Duodenal mucosa (tissue), 2 donors: Measurements from ENCODE around the gene ICA1.

Source experiments
- H3K27ac ChIP-seq: one replicate; pipeline ENCODE4 v1.7.0; 2013; ENCODE audit warnings: low read depth, low read length
- H3K27me3 ChIP-seq, 2 donors: one replicate each; pipeline ENCODE4 v1.7.0; 2013; ENCODE audit warnings: low read length in 2 of 2, control low read depth in 1 of 2; ENCODE audit not compliant: insufficient read depth in 2 of 2, control insufficient read depth in 1 of 2
- H3K36me3 ChIP-seq, 2 donors: one replicate each; pipeline ENCODE4 v1.7.0; 2013; ENCODE audit warnings: low read length in 2 of 2, control low read depth in 1 of 2; ENCODE audit not compliant: insufficient read depth in 2 of 2, control insufficient read depth in 1 of 2
- H3K4me1 ChIP-seq, 2 donors: one replicate each; pipeline ENCODE4 v1.7.0; 2013; ENCODE audit warnings: low read length in 2 of 2, control low read depth in 1 of 2; ENCODE audit not compliant: insufficient read depth in 2 of 2, control insufficient read depth in 1 of 2
- H3K4me3 ChIP-seq, 2 donors: one replicate each; pipeline ENCODE4 v1.7.0; 2013; ENCODE audit warnings: low read length in 2 of 2, low read depth in 1 of 2
- H3K9ac ChIP-seq, 2 donors: one replicate each; pipeline ENCODE4 v1.7.0; 2013; ENCODE audit warnings: low read length in 2 of 2, low read depth in 1 of 2
- H3K9me3 ChIP-seq, 2 donors: one replicate each; pipeline ENCODE4 v1.7.0; 2013; ENCODE audit warnings: low read length in 2 of 2, control low read depth in 1 of 2; ENCODE audit not compliant: control insufficient read depth in 1 of 2

ICA1 gene

DNA sequence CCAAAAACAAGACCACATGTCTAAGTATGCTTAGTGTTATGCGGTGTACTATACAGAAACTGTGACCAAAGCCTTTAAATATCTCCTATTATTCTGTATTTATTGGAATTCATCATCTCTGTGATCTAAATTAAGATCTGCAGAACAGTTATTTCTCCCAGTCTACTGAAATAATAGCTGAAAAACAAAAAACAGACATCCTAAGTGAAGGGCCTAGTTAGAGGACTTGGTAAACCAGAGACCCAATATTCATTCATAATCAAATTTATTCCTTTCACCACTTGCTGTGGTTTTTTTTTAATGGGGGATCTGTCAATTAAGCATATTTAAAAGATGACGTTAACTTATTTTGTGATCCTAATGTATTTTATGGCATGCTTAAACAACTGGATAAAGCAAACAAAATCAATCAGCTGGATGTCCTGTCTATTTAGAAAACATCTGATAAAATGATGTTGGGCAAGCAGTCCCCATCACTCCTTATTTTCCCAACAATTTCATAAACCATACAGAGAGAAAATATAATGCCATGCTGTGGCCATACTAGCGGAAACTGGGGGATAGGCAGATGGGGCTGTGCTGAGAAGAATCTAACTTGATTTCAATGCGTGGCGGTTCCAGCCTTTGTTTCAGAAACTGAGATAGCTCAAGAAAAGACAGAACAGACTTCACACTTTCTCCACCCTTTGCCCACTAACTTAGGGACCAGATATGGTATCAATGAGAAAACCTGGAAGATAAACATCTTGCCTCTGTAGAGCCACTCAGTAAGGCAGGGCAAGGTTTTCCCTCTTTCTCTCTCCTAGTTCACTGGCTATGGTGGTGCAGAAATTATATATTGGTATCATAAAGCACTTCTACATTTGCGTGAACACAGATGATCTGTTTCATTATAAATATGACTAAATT, 32.9 kb downstream of the ICA1 start:
- no peaks in the 10 kb centered on the region for H3K4me1 ChIP-seq
- H3K27me3 ChIP-seq, result no peaks in the 10 kb centered on the region
- H3K27ac ChIP-seq, result no peak overlapping the region
- H3K9ac ChIP-seq, result no peak overlapping the region
- H3K9me3 ChIP-seq, result no peaks in the 10 kb centered on the region
- no peak overlapping the region for H3K4me3 ChIP-seq
- peaks cover 0 to 3% of the 10 kb centered on the region in 2 donors for H3K36me3 ChIP-seq

- H3K27ac ChIP-seq, result no peak overlapping the region
Measured at GRCh38 chr7:8228068-8228467, 33.9 kb downstream of the ICA1 start.

GRCh38 chr7:8227261-8227660, 34.7 kb downstream of the ICA1 start:
- Histone ChIP-seq H3K4me1 (no peaks in the 10 kb centered on the region), H3K9ac (no peak overlapping the region), H3K27me3 (no peaks in the 10 kb centered on the region), H3K27ac (no peak overlapping the region), H3K36me3 (peaks cover 0 to 3% of the 10 kb centered on the region in 2 donors), H3K4me3 (no peak overlapping the region), H3K9me3 (no peaks in the 10 kb centered on the region)

More at GRCh38 chr7:8228068-8228467, 33.9 kb downstream of the ICA1 start:
- no peak overlapping the region for H3K4me3 ChIP-seq
- H3K27me3 ChIP-seq, result no peaks in the 10 kb centered on the region
- no peaks in the 10 kb centered on the region for H3K9me3 ChIP-seq
- no peak overlapping the region for H3K9ac ChIP-seq
- H3K36me3 ChIP-seq, result peaks cover 0 to 3% of the 10 kb centered on the region in 2 donors
- no peaks in the 10 kb centered on the region for H3K4me1 ChIP-seq

DNA sequence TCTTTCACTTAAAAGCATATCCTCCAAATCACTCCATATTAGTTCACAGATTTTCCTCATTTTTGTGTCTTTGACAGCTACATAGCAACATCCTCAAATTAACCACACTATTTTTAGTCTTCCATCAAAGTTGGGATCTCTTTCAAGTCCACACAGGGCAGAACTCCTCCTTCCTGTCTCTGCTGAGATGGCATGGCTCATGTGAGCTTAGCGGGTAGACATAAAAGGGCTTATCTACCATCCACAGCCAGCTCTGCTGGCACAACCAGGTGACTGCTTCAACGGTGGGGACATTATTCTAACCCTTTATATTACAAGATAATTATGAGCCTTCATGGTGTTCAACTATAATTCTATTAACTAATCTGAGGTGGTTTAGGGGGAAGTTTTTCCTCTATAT, 35.5 kb downstream of the ICA1 start:
- H3K9ac ChIP-seq, result no peak overlapping the region
- no peaks in the 10 kb centered on the region for H3K27me3 ChIP-seq
- H3K4me1 ChIP-seq, result no peaks in the 10 kb centered on the region
- H3K9me3 ChIP-seq, result no peaks in the 10 kb centered on the region
- H3K27ac ChIP-seq, result no peak overlapping the region
- H3K4me3 ChIP-seq, result no peak overlapping the region
- H3K36me3 ChIP-seq, result peaks cover 0 to 3% of the 10 kb centered on the region in 2 donors

DNA sequence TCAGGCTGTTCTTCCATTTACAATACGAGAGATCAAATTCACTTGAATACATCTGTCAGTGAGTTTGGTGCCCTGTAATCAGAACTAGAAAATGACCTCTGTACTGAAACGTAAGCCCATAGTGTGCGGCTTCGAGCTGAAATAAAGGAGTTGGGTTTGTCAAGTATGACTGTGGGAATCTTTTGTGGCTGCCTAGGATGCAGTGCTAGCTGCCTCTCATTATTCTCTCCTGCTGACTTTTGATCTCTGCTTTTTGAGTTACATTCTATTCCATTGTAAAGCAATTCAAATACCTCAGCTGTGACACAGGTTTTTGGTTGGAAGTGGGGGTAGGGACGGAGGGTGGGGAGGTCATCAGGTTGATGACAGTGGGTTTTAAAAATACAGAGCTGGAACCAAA, 40.4 kb downstream of the ICA1 start:
- Histone ChIP-seq H3K36me3 (peaks cover 8 to 14% of the 10 kb centered on the region in 2 donors), H3K4me3 (no peak overlapping the region), H3K27ac (no peak overlapping the region), H3K27me3 (no peaks in the 10 kb centered on the region), H3K9me3 (no peaks in the 10 kb centered on the region), H3K4me1 (no peaks in the 10 kb centered on the region), H3K9ac (no peak overlapping the region)

DNA sequence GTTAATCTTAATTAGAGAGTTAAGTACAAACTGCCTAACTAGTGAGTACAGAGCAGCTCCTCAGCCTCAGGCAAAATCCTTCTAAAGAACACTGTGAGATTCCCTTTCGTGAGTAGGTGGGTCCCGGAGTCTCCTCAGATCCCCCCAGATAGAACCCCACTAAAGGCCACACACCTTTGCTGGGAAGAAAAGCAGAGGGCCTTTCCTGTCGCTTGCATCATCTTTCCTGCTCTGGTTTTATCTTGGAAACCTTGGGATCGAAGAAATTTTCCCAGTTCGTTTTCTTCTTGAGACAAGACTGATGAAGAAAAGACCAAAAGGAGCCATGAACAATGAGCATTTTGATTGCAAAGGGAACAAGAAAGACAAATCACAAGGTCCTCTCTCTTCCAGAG, 40.9 kb downstream of the ICA1 start:
- H3K9me3 ChIP-seq, result no peaks in the 10 kb centered on the region
- H3K4me1 ChIP-seq, result no peaks in the 10 kb centered on the region
- H3K4me3 ChIP-seq, result no peak overlapping the region
- H3K9ac ChIP-seq, result no peak overlapping the region
- H3K27ac ChIP-seq, result no peak overlapping the region
- H3K36me3 ChIP-seq, result peaks cover 8 to 14% of the 10 kb centered on the region in 2 donors
- no peaks in the 10 kb centered on the region for H3K27me3 ChIP-seq

DNA sequence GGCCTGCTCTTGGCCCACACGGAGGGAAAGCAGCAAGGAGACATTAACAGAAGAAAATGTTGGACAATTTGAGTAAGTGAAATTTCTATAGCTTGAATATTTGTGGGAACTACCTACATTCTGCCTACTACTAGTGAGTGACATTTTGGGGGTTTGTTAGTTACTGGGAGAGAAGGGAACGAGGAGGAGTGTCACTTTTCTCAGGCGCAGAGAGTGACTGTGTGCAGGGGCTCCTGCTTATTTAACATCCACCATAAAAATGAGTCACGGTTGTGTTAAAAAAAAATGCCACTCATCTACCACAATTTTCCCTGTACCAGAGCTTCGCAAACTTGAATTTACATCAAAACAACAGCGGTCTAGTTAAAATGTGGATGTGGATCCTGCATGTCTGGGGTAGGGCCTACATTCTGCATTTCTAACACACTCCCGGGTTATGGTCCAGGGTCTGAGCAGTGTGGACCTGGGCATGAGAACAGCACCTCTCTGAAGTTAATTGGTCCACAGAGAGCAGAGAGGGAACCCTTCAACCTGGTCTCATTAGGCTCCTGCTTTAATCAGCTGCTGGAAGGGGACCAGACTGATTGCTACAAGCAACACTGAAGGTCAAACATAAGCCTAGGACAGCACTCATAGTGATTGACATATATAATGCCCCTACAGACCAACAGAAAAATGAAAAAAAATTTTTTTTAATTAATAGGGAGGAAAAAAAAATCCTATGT, 41.4 kb downstream of the ICA1 start:
- H3K4me1 ChIP-seq, result no peaks in the 10 kb centered on the region
- no peak overlapping the region for H3K27ac ChIP-seq
- H3K4me3 ChIP-seq, result no peak overlapping the region
- peaks cover 8 to 17% of the 10 kb centered on the region in 2 donors for H3K36me3 ChIP-seq
- no peaks in the 10 kb centered on the region for H3K9me3 ChIP-seq
- H3K9ac ChIP-seq, result no peak overlapping the region
- no peaks in the 10 kb centered on the region for H3K27me3 ChIP-seq

GRCh38 chr7:8217200-8218068, 44.5 kb downstream of the ICA1 start:
- Histone ChIP-seq H3K9me3 (no peaks in the 10 kb centered on the region), H3K27me3 (no peaks in the 10 kb centered on the region), H3K9ac (no peak overlapping the region), H3K4me1 (no peaks in the 10 kb centered on the region), H3K36me3 (peaks cover 8 to 22% of the 10 kb centered on the region in 2 donors), H3K27ac (no peak overlapping the region), H3K4me3 (no peak overlapping the region)

GRCh38 chr7:8216334-8216690, 45.7 kb downstream of the ICA1 start:
- Histone ChIP-seq H3K4me1 (no peaks in the 10 kb centered on the region), H3K27ac (no peak overlapping the region), H3K9me3 (no peaks in the 10 kb centered on the region), H3K4me3 (no peak overlapping the region), H3K9ac (no peak overlapping the region), H3K27me3 (no peaks in the 10 kb centered on the region), H3K36me3 (peaks cover 8 to 22% of the 10 kb centered on the region in 2 donors)
